ENCODE results near the gene NOS2. TPM values are rescaled to one million over a fixed set of nuclear protein-coding genes. Genes with fewer than 3 reads are reported as not detected.
"Not testable (repeated sequence)": the region's sequence is repeated elsewhere in the genome, so short reads cannot be mapped to it uniquely, and the experiment has no call there.

NOS2 gene
- total and polyA plus RNA-seq, 10 donors = 0.02 to 0.69 (median 0.13) TPM; not detected in 1

DNA sequence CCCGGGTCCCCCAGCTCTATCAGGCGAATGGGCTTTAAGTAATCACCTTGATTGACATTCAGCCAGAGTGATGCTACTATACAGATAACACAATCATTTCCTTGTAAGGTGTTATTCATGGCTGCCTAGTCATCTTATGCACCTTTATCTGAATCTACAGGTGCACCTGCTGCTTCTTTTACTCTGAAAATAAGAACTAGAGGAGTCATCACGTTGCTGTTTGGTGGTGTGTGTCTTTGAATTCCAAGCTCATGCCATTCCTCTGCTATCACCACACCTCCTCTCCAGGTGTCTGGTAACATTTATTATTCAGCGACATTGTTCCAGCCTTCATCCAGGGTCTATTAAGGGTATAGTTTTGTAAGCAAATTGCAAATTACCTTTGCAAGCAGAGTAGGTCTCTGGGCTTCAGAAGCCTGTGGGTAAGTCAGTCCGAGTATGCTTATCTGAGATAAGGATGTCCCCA, 51.9 kb downstream of the NOS2 start:
- H3K36me3 ChIP-seq = no peaks in the 10 kb centered on the region
- no peak overlapping the region for H3K27ac ChIP-seq
- H3K4me3 ChIP-seq = no peak overlapping the region
- H3K9me3 ChIP-seq = no peaks in the 10 kb centered on the region
- intact Hi-C loops (cut with DNase I; ENCODE audit: low total_unique reads) = no loop called here
- no peak for DNase-seq
- 64 to 76% (median 69%) methylated on average over 5 of the region's 5 CpGs for WGBS, 5 donors
- peaks cover 0 to 3% (median 0%) of the 10 kb centered on the region in 6 donors for H3K4me1 ChIP-seq
- no peaks in the 10 kb centered on the region for H3K27me3 ChIP-seq (replicated peaks in 1 of 7)
- no peak for TF ChIP-seq POLR2A (IDR thresholded peaks at IDR 0.05)
- TF ChIP-seq POLR2AphosphoS5 (IDR thresholded peaks at IDR 0.05) = no peak
- TF ChIP-seq, protein P1, sequence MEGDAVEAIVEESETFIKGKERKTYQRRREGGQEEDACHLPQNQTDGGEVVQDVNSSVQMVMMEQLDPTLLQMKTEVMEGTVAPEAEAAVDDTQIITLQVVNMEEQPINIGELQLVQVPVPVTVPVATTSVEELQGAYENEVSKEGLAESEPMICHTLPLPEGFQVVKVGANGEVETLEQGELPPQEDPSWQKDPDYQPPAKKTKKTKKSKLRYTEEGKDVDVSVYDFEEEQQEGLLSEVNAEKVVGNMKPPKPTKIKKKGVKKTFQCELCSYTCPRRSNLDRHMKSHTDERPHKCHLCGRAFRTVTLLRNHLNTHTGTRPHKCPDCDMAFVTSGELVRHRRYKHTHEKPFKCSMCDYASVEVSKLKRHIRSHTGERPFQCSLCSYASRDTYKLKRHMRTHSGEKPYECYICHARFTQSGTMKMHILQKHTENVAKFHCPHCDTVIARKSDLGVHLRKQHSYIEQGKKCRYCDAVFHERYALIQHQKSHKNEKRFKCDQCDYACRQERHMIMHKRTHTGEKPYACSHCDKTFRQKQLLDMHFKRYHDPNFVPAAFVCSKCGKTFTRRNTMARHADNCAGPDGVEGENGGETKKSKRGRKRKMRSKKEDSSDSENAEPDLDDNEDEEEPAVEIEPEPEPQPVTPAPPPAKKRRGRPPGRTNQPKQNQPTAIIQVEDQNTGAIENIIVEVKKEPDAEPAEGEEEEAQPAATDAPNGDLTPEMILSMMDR (IDR thresholded peaks at IDR 0.05 in 8 of 11, conservative IDR thresholded peaks at IDR 0.05 in 3 of 11) = no peak

GRCh38 chr17:27747462-27748359, 52.6 kb downstream of the NOS2 start:
- Histone ChIP-seq H3K27ac (no peak overlapping the region), H3K36me3 (no peaks in the 10 kb centered on the region), H3K9me3 (no peaks in the 10 kb centered on the region), H3K27me3 (replicated peaks in 1 of 7) (no peaks in the 10 kb centered on the region), H3K4me1 (peaks cover 0 to 8% (median 0%) of the 10 kb centered on the region in 6 donors), H3K4me3 (no peak overlapping the region)
- no peak for DNase-seq
- intact Hi-C loops (cut with DNase I; ENCODE audit: low total_unique reads) = no loop called here
- TF ChIP-seq POLR2A (IDR thresholded peaks at IDR 0.05) (no peak), POLR2AphosphoS5 (IDR thresholded peaks at IDR 0.05) (no peak)
- TF ChIP-seq, protein P1 (IDR thresholded peaks at IDR 0.05 in 8 of 11, conservative IDR thresholded peaks at IDR 0.05 in 3 of 11) = no peak
- 81 to 93% (median 85%) methylated on average over 13 of the region's 13 CpGs for WGBS, 5 donors

DNA sequence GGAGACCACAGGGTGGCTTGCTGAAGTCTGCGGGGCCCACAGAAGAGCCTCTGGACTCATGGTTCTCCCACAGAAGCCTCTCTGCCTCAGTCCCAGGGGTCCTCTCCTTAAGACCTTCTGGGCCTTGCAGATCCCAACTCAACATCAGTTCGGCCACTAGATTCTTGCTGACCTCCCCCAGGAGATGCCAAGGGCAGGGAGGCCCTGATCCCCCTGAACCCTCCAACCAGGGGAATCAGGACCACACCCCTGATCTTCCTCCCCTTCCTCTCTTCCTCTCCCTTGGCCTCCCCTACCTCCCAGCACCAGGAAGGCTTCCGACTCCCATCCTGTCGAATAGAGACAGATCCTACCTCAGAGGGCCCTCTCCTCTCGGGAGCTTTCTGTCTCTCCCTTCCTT, 53.4 kb downstream of the NOS2 start:
- Histone ChIP-seq H3K36me3 (no peaks in the 10 kb centered on the region), H3K4me1 (peaks cover 0 to 8% (median 0%) of the 10 kb centered on the region in 6 donors), H3K4me3 (no peak overlapping the region), H3K27me3 (replicated peaks in 1 of 7) (no peaks in the 10 kb centered on the region), H3K27ac (peak overlapping the region in 3 of 8 donors; percentile 61 to 76 (median 69)), H3K9me3 (no peaks in the 10 kb centered on the region)
- no peak for DNase-seq
- TF ChIP-seq, protein P1 (IDR thresholded peaks at IDR 0.05 in 8 of 11, conservative IDR thresholded peaks at IDR 0.05 in 3 of 11) = no peak
- no peak for TF ChIP-seq POLR2A (IDR thresholded peaks at IDR 0.05)
- no peak for TF ChIP-seq POLR2AphosphoS5 (IDR thresholded peaks at IDR 0.05)
- 81 to 95% (median 90%) methylated on average over 4 to 5 of the region's 5 CpGs for WGBS, 5 donors
- intact Hi-C loops (cut with DNase I; ENCODE audit: low total_unique reads) = no loop called here

DNA sequence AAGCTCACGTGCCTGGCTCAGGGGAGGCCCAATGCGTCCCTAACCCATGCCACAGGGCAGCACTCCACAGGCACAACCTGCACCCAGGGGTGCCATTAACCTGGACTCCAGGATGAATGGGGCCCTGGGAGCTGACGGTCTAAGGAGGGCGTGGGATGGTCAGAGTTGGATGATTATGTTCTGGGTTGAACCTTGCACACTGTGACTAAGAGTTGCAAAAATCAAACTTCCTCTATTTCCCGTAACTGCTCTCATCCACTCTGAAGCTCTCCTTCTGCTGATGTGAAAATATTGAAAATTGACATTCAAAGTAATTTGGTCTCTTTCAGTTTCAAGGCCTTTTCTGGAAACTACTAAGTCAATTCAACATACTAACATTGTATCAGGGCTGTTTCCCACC, 54.0 kb downstream of the NOS2 start:
- H3K4me1 ChIP-seq; H3K36me3 ChIP-seq; H3K9me3 ChIP-seq; H3K4me3 ChIP-seq; DNase-seq; H3K27me3 ChIP-seq (replicated peaks in 1 of 7); intact Hi-C loops (cut with DNase I; ENCODE audit: low total_unique reads): not testable (repeated sequence)
- H3K27ac ChIP-seq = peak overlapping the region in 3 of 8 donors; percentile 61 to 76 (median 69)
- 26 to 71% (median 47%) methylated on average over 1 of the region's 5 CpGs for WGBS, 5 donors

- H3K4me3 ChIP-seq; intact Hi-C loops (cut with DNase I; ENCODE audit: low total_unique reads); H3K27me3 ChIP-seq (replicated peaks in 1 of 7); H3K9me3 ChIP-seq; DNase-seq; H3K4me1 ChIP-seq; H3K36me3 ChIP-seq: not testable (repeated sequence)
- WGBS, 5 donors = 82 to 92% (median 87%) methylated on average over 11 to 13 of the region's 13 CpGs
- peak overlapping the region in 2 of 8 donors; percentile 36 for H3K27ac ChIP-seq
Measured at GRCh38 chr17:27745207-27745830, 55.0 kb downstream of the NOS2 start.

Measured in spleen (tissue), 11 donors.